RPMI8226 (cell line): ENCODE data around the gene ZNF428.
"Not testable (repeated sequence)": the region's sequence is repeated elsewhere in the genome, so short reads cannot be mapped to it uniquely, and the experiment has no call there.

Source experiments
- DNase-seq: peaks from one replicate; pipeline ENCODE4 v3.0.0-alpha.2; 2015

Gene ZNF428

DNA sequence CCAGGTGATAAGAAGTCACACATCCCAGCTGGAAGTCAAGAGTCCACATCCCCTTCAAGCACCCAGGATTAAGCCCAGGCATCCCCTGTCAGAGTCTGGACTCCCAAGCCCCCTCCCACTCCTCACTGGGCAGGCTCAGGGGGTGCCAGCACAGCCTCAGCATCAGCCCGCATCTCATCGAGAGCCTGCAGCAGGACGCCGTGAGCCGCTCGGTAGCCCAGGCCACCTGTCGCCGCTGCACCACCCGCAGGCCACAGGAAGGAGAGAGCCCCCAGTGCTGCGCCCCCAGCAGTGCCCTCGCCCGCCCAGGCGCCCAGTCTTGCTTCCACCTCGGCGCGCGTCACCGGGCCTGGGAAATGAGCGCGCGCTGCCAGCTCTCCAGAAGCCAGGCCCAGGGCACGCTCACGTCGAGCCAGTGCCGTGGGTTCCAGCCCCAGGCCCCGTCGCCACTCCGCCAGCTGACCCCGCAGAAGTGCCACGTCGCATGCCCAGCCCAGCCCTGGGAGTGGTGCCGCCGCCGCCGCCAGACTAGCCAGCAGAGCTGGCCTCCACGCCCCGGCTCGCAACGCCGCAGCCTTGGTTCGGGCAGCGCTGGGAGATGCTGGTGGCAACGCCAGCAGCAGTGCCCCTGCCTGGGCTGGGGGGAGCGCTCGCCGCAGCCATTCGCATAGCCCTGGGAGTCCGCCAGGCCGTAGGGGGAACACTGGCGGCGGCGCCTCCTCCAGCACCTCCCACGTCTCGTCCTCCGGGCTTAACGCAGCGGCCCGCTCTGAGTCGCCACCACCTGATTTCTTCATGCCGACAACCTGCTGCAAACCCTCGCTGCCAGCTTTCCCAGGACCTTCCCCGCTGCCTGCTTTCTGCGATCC is 27.3 kb downstream of the ZNF428 start:
- no peak for DNase-seq

GRCh38 chr19:43589678-43590077 is 29.8 kb downstream of the ZNF428 start:
- DNase-seq, result no peak

DNA sequence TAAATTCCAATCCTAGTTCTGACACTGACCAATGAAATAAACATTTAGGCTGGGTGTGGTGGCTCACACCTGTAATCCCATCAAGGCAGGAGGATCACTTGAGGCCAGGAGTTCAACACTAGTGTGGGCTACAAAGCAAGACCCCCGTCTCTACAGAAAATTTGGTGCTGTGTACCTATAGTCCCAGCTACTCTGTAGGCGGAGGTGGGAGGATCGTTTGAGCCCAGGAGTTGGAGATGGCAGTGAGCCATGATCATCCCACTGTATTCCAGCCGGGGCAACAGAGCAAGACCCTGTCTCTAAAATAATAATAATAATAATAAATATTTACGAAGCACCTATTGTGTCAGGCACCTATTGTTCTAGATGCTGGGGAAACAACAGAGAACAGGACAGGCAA is 30.2 kb downstream of the ZNF428 start:
- no peak for DNase-seq

- not testable (repeated sequence) for DNase-seq
Measured at GRCh38 chr19:43587029-43587428, 32.4 kb downstream of the ZNF428 start.

DNA sequence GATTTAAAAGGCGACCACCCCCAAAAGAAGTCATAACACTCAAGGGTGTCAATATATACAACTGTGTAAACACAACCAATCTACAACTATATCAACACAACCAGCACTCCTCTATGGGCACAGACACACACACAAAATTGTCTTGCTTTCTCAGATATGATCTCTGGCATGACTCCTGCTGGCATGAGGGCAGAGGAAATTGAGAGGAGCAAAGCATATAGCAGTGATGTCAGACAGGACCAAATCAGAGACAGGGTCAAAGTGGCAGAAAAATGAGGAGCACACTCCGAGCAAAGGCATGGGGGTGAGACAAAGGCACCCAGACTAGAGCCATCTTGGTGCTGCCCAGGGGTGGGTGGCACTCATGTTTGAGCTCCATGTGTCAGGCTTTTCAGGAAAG is 33.1 kb downstream of the ZNF428 start:
- DNase-seq, result no peak

DNA sequence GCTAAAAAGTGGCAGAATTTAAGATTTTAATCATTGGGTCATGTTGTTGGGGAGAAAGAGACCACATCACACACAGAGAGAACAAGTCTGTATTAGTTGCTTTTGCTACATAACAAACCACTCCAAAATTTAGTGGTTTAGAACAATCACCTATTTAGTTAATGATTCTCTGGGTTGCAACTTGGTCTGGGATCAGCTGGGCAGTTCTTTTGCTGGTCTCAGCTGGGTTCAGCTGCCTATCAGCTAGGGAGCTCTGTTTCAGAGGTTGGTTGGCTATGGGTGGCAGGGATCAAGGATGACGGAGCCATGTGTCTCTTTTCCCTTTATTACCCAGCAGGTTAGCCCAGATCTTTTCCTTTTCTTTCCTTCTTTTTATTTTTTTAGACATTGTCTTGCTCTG is 34.9 kb downstream of the ZNF428 start:
- DNase-seq, result no peak

GRCh38 chr19:43582495-43582894 is 36.9 kb downstream of the ZNF428 start:
- DNase-seq, result no peak

DNA sequence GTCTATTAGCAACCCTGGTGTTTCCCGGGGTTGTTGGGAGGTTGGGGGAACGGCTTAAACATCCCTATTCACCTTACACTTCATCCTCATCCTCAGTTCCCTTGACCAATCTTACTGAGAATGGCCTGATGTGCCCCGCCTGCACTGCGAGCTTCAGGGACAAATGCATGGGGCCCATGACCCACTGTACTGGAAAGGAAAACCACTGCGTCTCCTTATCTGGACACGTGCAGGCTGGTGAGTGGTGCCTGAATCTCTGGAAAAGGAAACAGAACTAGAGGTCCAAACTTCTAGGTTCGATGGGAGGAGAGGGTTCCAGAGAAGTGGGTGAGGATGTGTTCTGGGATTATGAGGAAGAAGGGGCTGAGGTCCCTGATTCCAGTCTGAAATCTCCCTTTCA is 38.0 kb downstream of the ZNF428 start:
- DNase-seq, result no peak

GRCh38 chr19:43578787-43579186 is 40.6 kb downstream of the ZNF428 start:
- DNase-seq, result no peak

- DNase-seq, result no peak
Measured at GRCh38 chr19:43575955-43576878, 43.2 kb downstream of the ZNF428 start.

DNA sequence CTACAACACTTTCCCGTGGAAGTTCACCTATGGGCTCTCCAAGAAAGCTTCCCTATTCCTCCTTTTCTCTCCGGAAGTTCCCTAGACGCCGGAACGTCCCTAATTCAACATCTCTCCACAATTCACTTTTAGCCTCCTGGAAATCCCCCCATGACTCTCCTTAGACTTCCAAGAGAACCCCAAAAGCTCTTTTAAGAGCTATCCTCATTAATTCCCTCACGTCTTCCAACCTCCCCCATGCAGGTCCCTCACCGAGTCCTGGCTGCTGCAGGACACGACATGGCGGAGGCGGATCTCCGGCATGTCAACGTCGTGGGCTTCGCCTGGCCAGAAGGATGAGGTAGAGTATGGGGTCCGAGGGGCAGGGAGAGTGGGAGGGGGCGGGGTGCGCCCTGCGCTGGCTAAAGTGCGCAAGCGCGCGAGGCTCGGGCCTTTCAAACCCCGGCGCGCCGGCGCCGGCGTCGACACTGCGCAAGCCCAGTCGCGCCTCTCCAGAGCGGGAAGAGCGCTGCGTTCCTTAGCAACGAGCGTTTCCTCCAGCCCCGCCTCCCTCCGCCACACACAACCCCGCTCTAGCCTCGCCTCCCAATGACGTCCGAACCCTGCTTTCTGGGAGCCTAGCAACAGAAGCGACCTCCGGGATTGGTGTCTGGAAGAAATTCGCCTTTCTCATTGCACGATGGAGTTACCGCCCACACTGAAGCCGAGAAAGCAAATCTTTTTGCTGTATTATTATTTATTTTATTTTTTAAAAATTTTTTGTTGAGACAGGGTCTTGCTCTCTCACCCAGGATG is 44.1 kb downstream of the ZNF428 start, which contains the start of the genes PINLYP and XRCC1:
TSS of gene PINLYP (plus strand) at position 646 of the 795 bp plus-strand sequence. CDS start 1,391 bp downstream, outside the sequence.
TSS of gene XRCC1 (minus strand) at position 372 of the 795 bp plus-strand sequence. CDS start at position 303, 69 bp downstream.
- peak; percentile 96 for DNase-seq

- DNase-seq, result no peak
Measured at GRCh38 chr19:43574424-43575155, 44.8 kb downstream of the ZNF428 start.

- DNase-seq, result no peak
Measured at GRCh38 chr19:43572171-43572588, 47.2 kb downstream of the ZNF428 start.

DNA sequence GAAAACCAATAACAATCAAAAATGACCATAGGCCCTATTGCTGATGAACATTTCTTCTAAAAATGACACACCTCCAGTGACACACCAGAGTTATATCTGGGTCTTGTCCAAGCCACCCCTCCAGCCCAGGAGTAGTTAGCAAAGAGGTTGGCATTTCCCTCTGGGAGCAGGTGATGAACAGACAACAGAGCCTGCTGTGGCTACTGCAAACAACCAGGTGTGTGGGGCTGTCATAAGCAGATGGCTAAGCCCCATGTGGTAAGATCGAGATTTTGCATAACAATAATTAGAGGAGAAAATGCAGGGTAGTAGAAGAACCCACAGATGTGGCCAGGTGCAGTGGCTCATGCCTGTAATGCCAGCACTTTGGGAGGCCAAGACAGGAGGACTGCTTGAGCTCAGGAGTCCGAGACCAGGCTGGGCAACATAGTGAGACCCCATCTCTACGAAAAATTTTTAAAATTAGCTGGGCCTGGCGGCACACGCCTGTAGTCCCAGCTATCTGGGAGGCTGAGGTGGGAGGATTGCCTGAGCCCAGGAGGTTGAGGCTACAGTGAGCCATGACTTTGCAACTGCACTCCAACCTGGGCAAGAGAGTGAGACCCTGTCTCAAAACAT is 49.1 kb downstream of the ZNF428 start:
- peak; percentile 30 for DNase-seq

GRCh38 chr19:43569657-43570056 is 49.8 kb downstream of the ZNF428 start:
- no peak for DNase-seq

DNA sequence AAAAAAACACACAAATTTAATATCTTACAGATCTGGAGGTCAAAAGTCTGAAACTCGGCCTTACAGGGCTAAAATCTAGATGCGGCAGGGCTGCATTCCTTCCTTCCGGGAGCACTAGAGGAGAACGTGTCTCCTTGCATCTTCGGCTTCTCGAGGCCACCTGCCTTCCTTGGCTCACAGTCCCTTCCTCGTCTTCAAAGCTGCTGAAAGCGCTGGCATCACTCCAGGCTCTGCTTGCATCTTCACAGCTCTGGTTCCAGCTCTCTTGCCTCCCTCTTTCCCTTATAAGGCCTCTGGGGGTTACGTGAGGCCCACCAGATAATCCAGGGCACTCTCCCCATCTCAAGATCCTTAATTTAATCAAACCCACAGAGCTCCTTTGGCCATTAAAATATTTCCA is 54.6 kb downstream of the ZNF428 start:
- DNase-seq, result no peak

DNA sequence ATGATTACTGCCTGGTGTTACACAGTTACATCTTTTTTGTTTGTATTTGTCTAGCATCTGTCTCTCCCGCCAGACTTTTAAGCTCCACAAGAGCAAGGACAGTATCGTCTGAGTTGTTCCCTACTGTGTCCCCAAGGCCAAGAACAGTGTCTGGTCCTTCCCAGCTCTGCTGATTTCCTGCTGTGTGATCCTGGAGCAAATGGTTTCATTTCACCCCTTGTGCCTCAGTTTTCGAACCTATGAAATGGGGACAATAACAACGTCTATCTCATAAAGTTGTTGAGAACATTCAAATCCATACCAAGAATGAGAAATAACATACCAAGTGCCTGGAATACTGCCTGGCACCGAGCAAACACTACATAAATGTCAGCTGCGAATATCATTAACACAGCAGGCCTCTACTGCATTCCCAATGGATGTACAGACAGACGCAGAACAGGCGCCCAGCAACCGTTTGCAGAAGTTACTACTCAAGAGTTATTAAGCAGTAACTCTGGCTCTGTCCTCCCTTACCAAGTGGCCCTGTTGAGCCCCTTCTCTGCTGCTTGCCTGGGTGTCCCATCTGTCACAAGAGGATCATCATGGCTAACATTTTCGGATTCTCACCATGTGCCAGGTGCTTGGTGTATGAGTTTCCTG is 55.5 kb downstream of the ZNF428 start:
- no peak for DNase-seq

GRCh38 chr19:43562698-43563241 is 56.7 kb downstream of the ZNF428 start:
- peak; percentile 52 for DNase-seq

GRCh38 chr19:43562226-43562697 is 57.2 kb downstream of the ZNF428 start:
- DNase-seq, result no peak
